ENCODE measurements around the gene TBC1D10A. TPM values are rescaled to one million over a fixed set of nuclear protein-coding genes. Genes with fewer than 3 reads are reported as not detected.
A peak's percentile ranks its signal among the peaks of the same experiment; 100 is the strongest.

TBC1D10A gene
- total RNA-seq, 1 donor from 2014 or later = 51.3 TPM

DNA sequence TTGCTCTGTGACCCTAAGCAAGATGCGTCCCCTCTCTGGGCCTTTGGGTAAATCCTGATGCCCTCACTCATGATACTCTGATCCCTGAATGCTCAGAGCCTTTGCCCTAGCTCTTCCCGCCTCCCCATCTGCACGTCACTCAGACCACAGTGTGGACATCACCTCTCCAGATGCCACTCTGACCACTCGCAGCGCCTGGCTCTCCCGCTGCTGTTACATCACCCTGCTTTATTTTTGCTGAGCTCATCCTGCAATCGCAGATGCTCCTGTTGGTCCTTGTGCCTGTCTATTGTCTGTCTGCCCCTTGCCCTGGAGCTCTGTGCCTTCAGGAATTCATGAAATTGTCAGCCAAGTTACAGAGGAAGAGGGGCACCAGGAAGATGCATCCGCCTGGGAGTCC lies 65.6 kb downstream of the TBC1D10A start:
- TF ChIP-seq POLR2A (IDR thresholded peaks at IDR 0.05) (no peak), POLR2AphosphoS5 (IDR thresholded peaks at IDR 0.05; ENCODE audit: insufficient read depth in 1 of 2, low read depth in 1 of 2) (no peak)
- TF ChIP-seq, protein P1, sequence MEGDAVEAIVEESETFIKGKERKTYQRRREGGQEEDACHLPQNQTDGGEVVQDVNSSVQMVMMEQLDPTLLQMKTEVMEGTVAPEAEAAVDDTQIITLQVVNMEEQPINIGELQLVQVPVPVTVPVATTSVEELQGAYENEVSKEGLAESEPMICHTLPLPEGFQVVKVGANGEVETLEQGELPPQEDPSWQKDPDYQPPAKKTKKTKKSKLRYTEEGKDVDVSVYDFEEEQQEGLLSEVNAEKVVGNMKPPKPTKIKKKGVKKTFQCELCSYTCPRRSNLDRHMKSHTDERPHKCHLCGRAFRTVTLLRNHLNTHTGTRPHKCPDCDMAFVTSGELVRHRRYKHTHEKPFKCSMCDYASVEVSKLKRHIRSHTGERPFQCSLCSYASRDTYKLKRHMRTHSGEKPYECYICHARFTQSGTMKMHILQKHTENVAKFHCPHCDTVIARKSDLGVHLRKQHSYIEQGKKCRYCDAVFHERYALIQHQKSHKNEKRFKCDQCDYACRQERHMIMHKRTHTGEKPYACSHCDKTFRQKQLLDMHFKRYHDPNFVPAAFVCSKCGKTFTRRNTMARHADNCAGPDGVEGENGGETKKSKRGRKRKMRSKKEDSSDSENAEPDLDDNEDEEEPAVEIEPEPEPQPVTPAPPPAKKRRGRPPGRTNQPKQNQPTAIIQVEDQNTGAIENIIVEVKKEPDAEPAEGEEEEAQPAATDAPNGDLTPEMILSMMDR (IDR thresholded peaks at IDR 0.05) = no peak
- Histone ChIP-seq H3K4me3 (no peak overlapping the region), H3K27ac (no peak overlapping the region), H3K36me3 (no peaks in the 10 kb centered on the region), H3K4me1 (peaks cover 23% of the 10 kb centered on the region), H3K27me3 (no peaks in the 10 kb centered on the region), H3K9me3 (no peaks in the 10 kb centered on the region)
- DNase-seq (ENCODE audit: extremely low spot score in 2 of 2) = no peak
- intact Hi-C loops (cut with DNase I) = loop anchor here (5.0 kb wide), 2 partner anchors 126 to 149 kb away; partner anchors contain the start of gene RNF215

DNA sequence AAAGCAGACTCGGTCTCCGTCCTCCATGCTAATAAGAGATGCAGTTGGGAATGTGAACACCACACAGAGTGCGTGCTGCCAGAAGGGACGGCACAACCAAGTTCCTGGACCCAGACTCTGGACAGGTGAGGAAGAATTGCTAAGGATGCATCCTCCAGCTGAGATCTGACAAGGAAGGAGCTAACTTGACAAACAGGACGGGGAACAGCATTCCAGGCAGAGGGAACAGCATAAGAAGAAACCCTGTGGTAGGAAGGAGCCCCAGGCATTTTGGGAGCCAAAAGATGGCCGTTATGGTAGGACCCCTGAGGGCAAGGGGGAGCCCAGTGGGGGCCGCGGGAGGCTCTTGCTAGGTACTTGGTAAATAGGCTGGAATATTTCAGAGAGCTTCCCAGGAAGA lies 66.1 kb downstream of the TBC1D10A start:
- TF ChIP-seq, protein P1 (IDR thresholded peaks at IDR 0.05) = no peak
- TF ChIP-seq POLR2AphosphoS5 (IDR thresholded peaks at IDR 0.05; ENCODE audit: insufficient read depth in 1 of 2, low read depth in 1 of 2) (no peak), POLR2A (IDR thresholded peaks at IDR 0.05) (no peak)
- intact Hi-C loops (cut with DNase I) = loop anchor here (5.0 kb wide), 2 partner anchors 127 to 148 kb away; partner anchors contain the start of gene RNF215
- no peak overlapping the region for H3K4me3 ChIP-seq
- no peaks in the 10 kb centered on the region for H3K36me3 ChIP-seq
- peaks cover 23% of the 10 kb centered on the region for H3K4me1 ChIP-seq
- DNase-seq (ENCODE audit: extremely low spot score in 2 of 2) = no peak
- no peak overlapping the region for H3K27ac ChIP-seq
- H3K9me3 ChIP-seq = no peaks in the 10 kb centered on the region
- no peaks in the 10 kb centered on the region for H3K27me3 ChIP-seq

DNA sequence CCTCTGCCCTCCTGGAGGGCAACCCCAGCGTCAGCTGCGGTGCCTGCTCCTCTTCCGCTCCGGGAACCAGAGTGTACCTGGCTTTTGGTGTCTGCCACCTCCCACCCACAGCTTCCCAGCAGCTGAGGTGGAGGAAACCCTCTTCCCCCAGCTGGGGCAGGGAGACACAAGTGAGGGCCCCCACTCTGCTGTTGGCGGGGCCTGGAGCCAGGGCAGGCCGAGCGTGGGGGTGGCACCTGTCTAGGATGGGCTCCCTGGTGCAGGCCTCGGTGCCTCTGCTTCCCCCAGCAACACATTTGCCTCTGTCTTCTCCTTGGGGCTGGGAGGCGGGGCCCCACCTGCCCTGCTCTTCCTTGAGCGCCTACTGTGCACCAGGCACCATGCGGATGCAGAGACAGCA lies 66.5 kb downstream of the TBC1D10A start:
- H3K27ac ChIP-seq = no peak overlapping the region
- no peak for DNase-seq (ENCODE audit: extremely low spot score in 2 of 2)
- H3K9me3 ChIP-seq = no peaks in the 10 kb centered on the region
- no peaks in the 10 kb centered on the region for H3K36me3 ChIP-seq
- no peak overlapping the region for H3K4me3 ChIP-seq
- TF ChIP-seq, protein P1 (IDR thresholded peaks at IDR 0.05) = no peak
- no peak for TF ChIP-seq POLR2A (IDR thresholded peaks at IDR 0.05)
- intact Hi-C loops (cut with DNase I) = loop anchor here (5.0 kb wide), 2 partner anchors 127 to 148 kb away; partner anchors contain the start of gene RNF215
- no peaks in the 10 kb centered on the region for H3K27me3 ChIP-seq
- H3K4me1 ChIP-seq = peaks cover 23% of the 10 kb centered on the region

DNA sequence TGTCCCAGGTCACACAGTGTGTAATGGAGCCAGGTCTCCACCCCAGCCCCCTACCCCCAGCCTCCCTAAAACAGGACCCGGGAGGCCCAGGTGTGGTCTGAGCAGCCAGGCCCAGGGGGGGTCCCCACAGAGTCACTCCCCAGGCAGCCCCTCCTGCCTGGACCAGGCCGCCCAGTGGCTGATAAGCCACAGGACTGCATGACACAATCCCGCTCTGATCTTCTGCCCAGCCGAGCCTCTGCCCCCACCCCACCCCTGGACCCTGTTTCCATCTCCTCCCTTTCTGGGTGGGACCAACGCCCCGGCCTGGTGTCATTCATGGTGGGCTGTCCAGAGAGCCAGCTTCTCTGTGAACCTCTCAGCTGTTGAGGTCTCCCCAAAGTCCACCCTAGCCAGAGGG lies 72.4 kb downstream of the TBC1D10A start:
- H3K4me3 ChIP-seq = no peak overlapping the region
- DNase-seq (ENCODE audit: extremely low spot score in 2 of 2) = no peak
- intact Hi-C loops (cut with DNase I) = no loop called here
- no peak for TF ChIP-seq POLR2A (IDR thresholded peaks at IDR 0.05)
- no peak for TF ChIP-seq POLR2AphosphoS5 (IDR thresholded peaks at IDR 0.05; ENCODE audit: insufficient read depth in 1 of 2, low read depth in 1 of 2)
- TF ChIP-seq, protein P1 (IDR thresholded peaks at IDR 0.05) = no peak
- no peaks in the 10 kb centered on the region for H3K36me3 ChIP-seq
- H3K4me1 ChIP-seq = peaks cover 33% of the 10 kb centered on the region
- H3K27ac ChIP-seq = peak overlapping the region; percentile 62
- no peaks in the 10 kb centered on the region for H3K27me3 ChIP-seq
- H3K9me3 ChIP-seq = no peaks in the 10 kb centered on the region

DNA sequence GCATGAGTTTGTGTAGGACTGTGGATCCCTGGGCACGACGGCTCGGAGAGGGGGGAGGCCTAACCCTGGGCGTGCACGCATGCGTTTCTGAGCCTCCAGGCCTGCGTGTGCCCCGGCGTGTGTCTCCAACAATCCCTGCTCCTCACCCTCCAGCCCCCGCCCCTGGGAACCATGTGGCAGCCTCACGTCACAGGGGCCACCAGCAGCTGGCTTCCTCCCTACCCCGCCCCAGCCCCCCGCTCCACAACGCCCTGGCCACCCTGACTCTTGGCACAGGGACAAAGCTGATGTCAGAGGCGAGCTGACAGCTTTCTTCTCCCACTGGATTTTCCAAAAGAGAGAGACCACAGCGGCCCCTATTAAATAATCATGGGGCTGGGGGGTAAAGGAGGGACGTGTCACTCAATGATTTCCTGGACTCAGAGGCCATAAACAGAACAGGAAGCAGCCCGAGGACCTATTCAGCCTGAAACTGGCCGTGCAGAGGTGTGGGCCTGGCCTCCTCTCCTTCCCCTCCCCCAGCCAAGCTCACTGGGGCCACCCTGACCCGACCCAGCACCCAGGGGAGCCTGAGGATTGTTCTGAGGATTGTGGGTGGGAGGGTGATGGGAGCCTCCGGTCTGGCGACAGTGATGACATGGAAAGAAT lies 73.4 kb downstream of the TBC1D10A start:
- peak overlapping the region; percentile 62 for H3K27ac ChIP-seq
- intact Hi-C loops (cut with DNase I) = no loop called here
- H3K4me3 ChIP-seq = peak overlapping the region in 1 of 2 donors; percentile 23

More for the DNA sequence above, 73.4 kb downstream of the TBC1D10A start:
- Histone ChIP-seq H3K4me1 (peaks cover 42% of the 10 kb centered on the region), H3K36me3 (no peaks in the 10 kb centered on the region), H3K9me3 (no peaks in the 10 kb centered on the region), H3K27me3 (no peaks in the 10 kb centered on the region)
- TF ChIP-seq POLR2AphosphoS5 (IDR thresholded peaks at IDR 0.05; ENCODE audit: insufficient read depth in 1 of 2, low read depth in 1 of 2) = no peak
- TF ChIP-seq, protein P1 (IDR thresholded peaks at IDR 0.05) = no peak
- no peak for TF ChIP-seq POLR2A (IDR thresholded peaks at IDR 0.05)
- no peak for DNase-seq (ENCODE audit: extremely low spot score in 2 of 2)
